Measurements from ENCODE around the gene MAPK4. TPM values are rescaled to one million over a fixed set of nuclear protein-coding genes. Genes with fewer than 3 reads are reported as not detected.

Gene MAPK4
- total RNA-seq, 1 donor from 2014 or later: 16.3 TPM

GRCh38 chr18:50659091-50660003 lies 99.5 kb downstream of the MAPK4 start:
- peaks cover 20% of the 10 kb centered on the region for H3K4me1 Mint-ChIP-seq (ENCODE audit: low read depth)
- H3K4me3 Mint-ChIP-seq (ENCODE audit: low read depth): no peak overlapping the region
- no peak overlapping the region for H3K27ac Mint-ChIP-seq
- TF ChIP-seq CTCF (IDR thresholded peaks at IDR 0.05; ENCODE audit: unreplicated experiment): no peak
- H3K27me3 Mint-ChIP-seq: no peaks in the 10 kb centered on the region
- H3K9me3 Mint-ChIP-seq (ENCODE audit: low read depth): peaks cover 4% of the 10 kb centered on the region
- no peak for DNase-seq (ENCODE audit: low spot score, unreplicated experiment)
- H3K36me3 Mint-ChIP-seq (ENCODE audit: insufficient read depth): peaks cover 3% of the 10 kb centered on the region

- Mint-ChIP-seq H3K9me3 (ENCODE audit: low read depth) (peaks cover 4% of the 10 kb centered on the region), H3K27ac (no peak overlapping the region), H3K4me3 (ENCODE audit: low read depth) (no peak overlapping the region), H3K4me1 (ENCODE audit: low read depth) (peaks cover 22% of the 10 kb centered on the region), H3K36me3 (ENCODE audit: insufficient read depth) (peaks cover 11% of the 10 kb centered on the region), H3K27me3 (no peaks in the 10 kb centered on the region)
- TF ChIP-seq CTCF (IDR thresholded peaks at IDR 0.05; ENCODE audit: unreplicated experiment): no peak
- DNase-seq (ENCODE audit: low spot score, unreplicated experiment): no peak
Observed at GRCh38 chr18:50661013-50661412, 101.1 kb downstream of the MAPK4 start.

GRCh38 chr18:50662177-50662576 lies 102.3 kb downstream of the MAPK4 start:
- DNase-seq (ENCODE audit: low spot score, unreplicated experiment): no peak
- no peaks in the 10 kb centered on the region for H3K27me3 Mint-ChIP-seq
- H3K4me1 Mint-ChIP-seq (ENCODE audit: low read depth): peaks cover 23% of the 10 kb centered on the region
- H3K36me3 Mint-ChIP-seq (ENCODE audit: insufficient read depth): peaks cover 11% of the 10 kb centered on the region
- no peak overlapping the region for H3K4me3 Mint-ChIP-seq (ENCODE audit: low read depth)
- H3K9me3 Mint-ChIP-seq (ENCODE audit: low read depth): peaks cover 4% of the 10 kb centered on the region
- no peak overlapping the region for H3K27ac Mint-ChIP-seq
- TF ChIP-seq CTCF (IDR thresholded peaks at IDR 0.05; ENCODE audit: unreplicated experiment): peak; percentile 60

- Mint-ChIP-seq H3K4me1 (ENCODE audit: low read depth) (peaks cover 23% of the 10 kb centered on the region), H3K36me3 (ENCODE audit: insufficient read depth) (peaks cover 11% of the 10 kb centered on the region), H3K4me3 (ENCODE audit: low read depth) (no peak overlapping the region), H3K9me3 (ENCODE audit: low read depth) (peaks cover 4% of the 10 kb centered on the region), H3K27ac (peak overlapping the region; percentile 6), H3K27me3 (no peaks in the 10 kb centered on the region)
- no peak for DNase-seq (ENCODE audit: low spot score, unreplicated experiment)
- no peak for TF ChIP-seq CTCF (IDR thresholded peaks at IDR 0.05; ENCODE audit: unreplicated experiment)
Observed at GRCh38 chr18:50662775-50663383, 103.0 kb downstream of the MAPK4 start.

GRCh38 chr18:50663626-50664441 lies 103.9 kb downstream of the MAPK4 start:
- peaks cover 4% of the 10 kb centered on the region for H3K9me3 Mint-ChIP-seq (ENCODE audit: low read depth)

More at GRCh38 chr18:50663626-50664441, 103.9 kb downstream of the MAPK4 start:
- H3K4me3 Mint-ChIP-seq (ENCODE audit: low read depth): no peak overlapping the region
- no peak overlapping the region for H3K27ac Mint-ChIP-seq
- H3K27me3 Mint-ChIP-seq: no peaks in the 10 kb centered on the region
- peaks cover 23% of the 10 kb centered on the region for H3K4me1 Mint-ChIP-seq (ENCODE audit: low read depth)
- no peak for TF ChIP-seq CTCF (IDR thresholded peaks at IDR 0.05; ENCODE audit: unreplicated experiment)
- no peak for DNase-seq (ENCODE audit: low spot score, unreplicated experiment)
- H3K36me3 Mint-ChIP-seq (ENCODE audit: insufficient read depth): peaks cover 11% of the 10 kb centered on the region

All from progenitor cell of endocrine pancreas (in vitro differentiated cells).